Right atrium auricular region (tissue), 2 donors: ENCODE data around the gene GRIN3B. TPM values are rescaled to one million over a fixed set of nuclear protein-coding genes. Genes with fewer than 3 reads are reported as not detected.

Experiments
- DNase-seq: peaks from one replicate; pipeline ENCODE4 v3.0.0-alpha.2; 2019; ENCODE audit warnings: low spot score
- H3K27ac ChIP-seq, 2 donors: fragments of 200-600 bp; sonication (generic); 1 replicate in 1 of 2; 2 replicates in 1 of 2; pipeline ENCODE4 v1.5.1; 2016 to 2019
- H3K27me3 ChIP-seq, 2 donors: fragments of 200-600 bp; sonication (generic); one replicate each; pipeline versions ENCODE4 v1.5.1 to v1.6.0; 2017 to 2019
- H3K36me3 ChIP-seq: fragments of 200-600 bp; sonication (generic); one replicate; pipeline ENCODE4 v1.5.1; 2016
- H3K4me1 ChIP-seq, 2 donors: fragments of 200-600 bp; sonication (generic); one replicate each; pipeline versions ENCODE4 v1.5.1 to v1.6.0; 2017 to 2019
- H3K4me3 ChIP-seq, 2 donors: fragments of 200-600 bp; sonication (generic); 1 replicate in 1 of 2; 2 replicates in 1 of 2; pipeline ENCODE4 v1.5.1; 2017 to 2019; ENCODE audit warnings: mild to moderate bottlenecking in 1 of 2, moderate library complexity in 1 of 2
- H3K9me3 ChIP-seq, 2 donors: fragments of 200-600 bp; sonication (generic); one replicate each; pipeline ENCODE4 v1.5.1; 2019
- CTCF ChIP-seq, 2 donors: fragments of 200-600 bp; sonication (generic); IDR thresholded peaks; one replicate each; pipeline ENCODE4 v1.5.1; 2019; ENCODE audit warnings: antibody characterized with exemption in 2 of 2
- total RNA-seq, 2 donors: library from RNA; depleted of rRNA; stranded (reverse); fragments of >200 nt; gene quantifications; one replicate each; pipeline ENCODE4 v1.1.0, GENCODE V29; 2016

Gene GRIN3B
- total RNA-seq, 2 donors from 2014 or later: 0.12 TPM; not detected in 1

- no peak for TF ChIP-seq CTCF (IDR thresholded peaks at IDR 0.05)
- Histone ChIP-seq H3K36me3 (peaks cover 12% of the 10 kb centered on the region), H3K9me3 (no peaks in the 10 kb centered on the region), H3K4me1 (peaks cover 0 to 48% of the 10 kb centered on the region in 2 donors), H3K4me3 (peak overlapping the region; percentile 84 to 96), H3K27me3 (no peaks in the 10 kb centered on the region), H3K27ac (peak overlapping the region; percentile 97 to 98)
- no peak for DNase-seq
These were observed 27.4 kb downstream of the GRIN3B start for GRCh38 chr19:1027650-1028061.

DNA sequence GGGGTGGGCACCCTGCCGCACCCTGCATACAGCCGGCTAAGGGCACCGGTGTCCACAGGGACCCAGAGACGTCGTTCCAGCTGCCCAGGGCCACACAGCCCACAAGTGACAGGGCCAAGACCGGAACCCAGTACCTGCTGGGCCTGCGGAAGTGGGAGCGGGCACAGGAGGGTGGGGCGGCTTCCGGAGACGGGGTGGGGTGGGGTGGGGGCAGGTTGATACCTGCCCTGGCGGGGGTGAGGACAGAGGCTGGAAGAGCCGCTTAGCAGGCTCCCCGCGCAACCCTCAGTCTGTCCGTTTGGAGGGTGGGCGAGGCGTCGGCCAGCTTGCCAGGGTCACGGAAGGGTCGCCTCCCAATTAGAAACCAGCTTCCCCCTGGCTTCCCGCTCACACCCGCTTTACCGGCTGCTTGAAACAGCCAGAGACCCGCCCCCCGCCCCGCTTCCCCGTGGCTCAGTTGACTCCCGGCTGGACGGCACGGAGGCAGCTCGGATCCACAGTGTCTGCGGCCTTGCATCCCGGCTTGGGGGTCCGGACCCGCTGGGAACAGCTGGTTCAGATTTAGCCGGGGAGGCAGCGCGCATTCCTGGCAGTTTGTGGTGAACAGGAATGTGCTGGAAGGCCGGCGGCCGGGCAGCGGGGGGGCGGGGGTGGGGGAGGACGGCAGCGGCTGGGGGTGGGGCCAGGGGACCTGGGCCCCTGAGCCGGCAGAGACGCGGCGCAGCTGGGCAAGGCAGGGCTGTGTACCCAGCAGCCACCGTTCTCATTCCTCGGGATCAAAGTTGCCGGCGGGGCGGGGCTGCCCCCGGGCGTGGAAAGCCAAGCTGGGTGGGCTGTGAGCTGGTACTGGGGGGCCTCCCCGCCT, 28.1 kb downstream of the GRIN3B start:
- Histone ChIP-seq H3K9me3 (no peaks in the 10 kb centered on the region), H3K27me3 (no peaks in the 10 kb centered on the region), H3K4me3 (peak overlapping the region; percentile 84 to 96), H3K36me3 (peaks cover 18% of the 10 kb centered on the region), H3K27ac (peak overlapping the region; percentile 97 to 98), H3K4me1 (peaks cover 0 to 41% of the 10 kb centered on the region in 2 donors)
- no peak for DNase-seq
- no peak for TF ChIP-seq CTCF (IDR thresholded peaks at IDR 0.05)

DNA sequence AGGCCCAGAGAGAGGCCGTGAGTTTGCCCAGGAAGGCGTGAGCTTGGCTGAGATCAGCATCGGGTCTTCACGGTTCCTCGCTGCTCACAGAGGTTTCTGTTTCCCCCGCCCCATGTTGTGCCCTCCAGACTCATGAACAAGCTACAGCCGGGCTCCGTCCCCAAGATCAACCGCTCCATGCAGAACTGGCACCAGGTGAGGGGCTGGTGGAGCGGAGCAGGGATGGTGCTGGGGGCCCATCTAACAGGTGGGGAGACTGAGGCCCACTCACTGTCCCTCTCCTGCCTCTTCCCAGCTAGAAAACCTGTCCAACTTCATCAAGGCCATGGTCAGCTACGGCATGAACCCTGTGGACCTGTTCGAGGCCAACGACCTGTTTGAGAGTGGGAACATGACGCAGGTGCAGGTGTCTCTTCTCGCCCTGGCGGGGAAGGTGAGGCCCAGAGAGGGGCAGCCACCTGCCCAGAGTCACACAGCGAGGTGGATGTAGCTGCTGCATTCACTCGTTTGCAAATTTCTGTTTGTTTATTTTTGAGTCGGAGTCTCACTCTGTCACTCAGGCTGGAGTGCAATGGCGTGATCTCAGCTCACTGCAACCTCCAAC, 32.1 kb downstream of the GRIN3B start:
- H3K36me3 ChIP-seq: peaks cover 36% of the 10 kb centered on the region

GRCh38 chr19:1035998-1036621, 35.9 kb downstream of the GRIN3B start:
- H3K27me3 ChIP-seq: no peaks in the 10 kb centered on the region
- H3K36me3 ChIP-seq: peaks cover 36% of the 10 kb centered on the region
- H3K4me1 ChIP-seq: peaks cover 0 to 20% of the 10 kb centered on the region in 2 donors
- no peak overlapping the region for H3K4me3 ChIP-seq
- no peaks in the 10 kb centered on the region for H3K9me3 ChIP-seq
- DNase-seq: no peak
- no peak overlapping the region for H3K27ac ChIP-seq
- TF ChIP-seq CTCF (IDR thresholded peaks at IDR 0.05): no peak

More for the DNA sequence above, 32.1 kb downstream of the GRIN3B start:
- peaks cover 0 to 32% of the 10 kb centered on the region in 2 donors for H3K4me1 ChIP-seq
- no peak overlapping the region for H3K4me3 ChIP-seq
- H3K9me3 ChIP-seq: no peaks in the 10 kb centered on the region
- no peak overlapping the region for H3K27ac ChIP-seq
- TF ChIP-seq CTCF (IDR thresholded peaks at IDR 0.05): no peak
- no peaks in the 10 kb centered on the region for H3K27me3 ChIP-seq
- no peak for DNase-seq

- H3K27me3 ChIP-seq: no peaks in the 10 kb centered on the region
- no peak for DNase-seq
- TF ChIP-seq CTCF (IDR thresholded peaks at IDR 0.05): no peak
- H3K36me3 ChIP-seq: peaks cover 25% of the 10 kb centered on the region
- H3K4me1 ChIP-seq: peaks cover 0 to 30% of the 10 kb centered on the region in 2 donors
- H3K9me3 ChIP-seq: no peaks in the 10 kb centered on the region
- H3K27ac ChIP-seq: no peak overlapping the region
- H3K4me3 ChIP-seq: no peak overlapping the region
These were observed 37.4 kb downstream of the GRIN3B start for GRCh38 chr19:1037621-1038064.
